ENCODE measurements around the gene KCTD1.

GRCh38 chr18:26551695-26552081, 3.3 kb upstream of the KCTD1 start:
- TF ChIP-seq CTCF (IDR thresholded peaks at IDR 0.05) (no peak), POLR2A (IDR thresholded peaks at IDR 0.05) (no peak)

Data from body of pancreas (tissue), 4 donors.